NCI-H2029 treated with DMSO at 0.1 percent for 48 hours (cell line): Measurements from ENCODE around the gene ASXL1.

Source experiments
- DNase-seq: peaks from one replicate; lab custom pipeline; 2025; lab: John Stamatoyannopoulos, UW

Gene ASXL1

GRCh38 chr20:32441638-32442037 lies 83.5 kb downstream of the ASXL1 start:
- no peak for DNase-seq

- DNase-seq = no peak
These were observed 84.7 kb downstream of the ASXL1 start for GRCh38 chr20:32442630-32443373.

DNA sequence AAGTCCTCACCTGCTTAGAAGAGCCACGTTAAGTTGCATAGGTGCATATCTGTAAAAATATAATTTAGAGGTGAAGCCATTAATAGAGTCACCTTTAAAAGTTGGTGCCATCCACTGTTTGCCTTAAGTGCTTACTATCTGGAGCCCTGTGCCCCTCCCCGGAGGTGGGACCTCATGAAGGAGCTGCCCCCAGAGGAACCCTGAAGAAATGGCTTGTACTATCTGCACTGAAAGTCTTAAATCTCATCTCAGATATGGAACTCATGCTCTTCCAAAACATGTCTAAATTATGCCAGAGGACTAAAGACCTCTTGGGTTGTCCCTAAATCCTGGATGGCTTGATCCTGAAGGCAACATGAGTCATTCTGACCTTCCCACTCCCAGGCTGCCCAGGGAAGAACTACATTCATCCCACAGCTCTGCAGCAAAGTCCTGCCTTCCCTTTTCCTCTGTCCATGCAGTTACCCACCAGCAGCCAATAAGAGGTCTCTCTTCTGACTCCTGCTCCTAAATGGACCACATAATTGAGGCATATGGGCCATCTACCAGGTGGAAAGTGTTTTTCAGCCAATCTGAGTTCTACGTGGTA lies 85.3 kb downstream of the ASXL1 start:
- DNase-seq = no peak

DNA sequence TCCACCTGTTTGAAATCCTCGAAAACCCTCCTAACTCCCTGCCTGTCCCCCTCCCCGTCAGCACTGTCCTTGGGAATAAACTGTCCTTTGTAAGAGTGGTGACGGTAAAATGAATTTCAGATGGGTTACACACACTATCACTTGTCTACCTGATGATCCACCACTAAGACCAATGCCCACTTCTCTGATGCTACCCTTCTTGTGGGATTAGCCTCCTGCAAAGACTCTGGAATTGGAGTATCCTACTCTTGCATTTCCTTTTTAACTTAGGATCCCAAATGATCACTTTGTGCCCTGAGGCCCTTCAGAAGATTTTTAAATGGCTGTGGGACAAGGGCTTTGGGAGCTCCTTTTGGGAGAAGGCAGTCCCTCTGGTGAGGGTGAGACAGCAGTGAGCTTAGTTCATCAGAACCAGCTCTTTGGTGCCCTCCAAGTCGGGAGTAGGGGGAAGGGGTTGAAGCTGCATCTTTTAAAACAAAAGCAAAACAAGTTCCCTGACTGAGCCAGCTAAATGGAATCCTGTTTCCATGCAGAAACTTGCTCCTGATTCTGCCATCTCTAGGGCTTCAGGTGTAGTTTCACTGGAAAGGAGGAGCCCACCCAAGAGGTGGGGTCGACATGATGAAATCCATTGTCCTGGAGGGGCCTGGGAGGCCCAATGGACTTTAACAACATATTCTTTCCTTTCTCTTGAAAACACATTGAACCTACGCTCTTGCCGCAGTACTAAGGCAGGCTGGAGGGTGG lies 86.5 kb downstream of the ASXL1 start:
- no peak for DNase-seq

GRCh38 chr20:32445539-32446273 lies 87.6 kb downstream of the ASXL1 start:
- DNase-seq = no peak

GRCh38 chr20:32446301-32447100 lies 88.4 kb downstream of the ASXL1 start:
- no peak for DNase-seq

- no peak for DNase-seq
These were observed 89.3 kb downstream of the ASXL1 start for GRCh38 chr20:32447136-32448027.

GRCh38 chr20:32448306-32449056 lies 90.3 kb downstream of the ASXL1 start:
- no peak for DNase-seq

DNA sequence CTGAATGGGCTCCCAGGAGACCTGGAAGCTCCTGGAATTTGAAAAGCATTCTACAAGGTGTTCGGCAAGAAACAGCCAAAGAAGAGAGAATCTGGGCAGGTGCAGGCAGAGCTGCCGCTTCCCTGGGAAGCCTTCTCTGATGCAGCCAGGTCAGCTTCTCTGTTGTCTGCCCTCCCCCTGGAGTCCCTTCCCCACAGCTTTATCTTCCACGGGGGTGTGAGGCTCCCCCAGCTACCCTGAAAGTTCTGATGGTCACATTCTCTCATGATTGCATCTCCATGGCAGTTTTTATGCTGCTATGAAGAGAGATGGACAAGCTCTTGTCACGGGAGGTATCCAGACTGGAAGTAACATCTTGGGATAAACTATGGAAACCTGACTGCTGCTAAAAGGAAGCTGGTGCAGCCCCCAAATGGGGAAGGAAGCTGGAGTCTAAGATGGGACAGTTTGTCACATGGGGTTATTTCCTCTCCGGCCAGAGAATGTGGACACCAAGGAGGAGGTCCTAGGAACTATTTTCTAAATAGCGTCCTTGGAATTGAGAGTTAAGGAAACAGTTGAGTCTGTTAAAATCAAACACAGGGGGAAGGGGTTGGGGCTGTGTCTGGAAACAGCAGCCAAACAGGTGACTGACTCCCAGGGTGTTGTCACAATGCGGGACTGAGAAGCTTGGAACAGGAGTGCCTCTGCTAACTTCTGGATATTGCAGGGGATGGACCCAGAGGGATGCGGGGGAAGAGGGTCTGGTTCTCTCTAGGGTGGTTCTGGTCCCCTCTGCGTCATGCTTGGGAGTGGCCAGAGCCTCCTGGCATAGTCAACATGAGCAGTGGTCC lies 91.1 kb downstream of the ASXL1 start:
- DNase-seq = no peak

- DNase-seq = no peak
These were observed 91.8 kb downstream of the ASXL1 start for GRCh38 chr20:32449890-32450401.

GRCh38 chr20:32450484-32451061 lies 92.4 kb downstream of the ASXL1 start:
- no peak for DNase-seq

- DNase-seq = no peak
These were observed 93.2 kb downstream of the ASXL1 start for GRCh38 chr20:32451340-32451681.

- no peak for DNase-seq
These were observed 93.7 kb downstream of the ASXL1 start for GRCh38 chr20:32451682-32452461.

DNA sequence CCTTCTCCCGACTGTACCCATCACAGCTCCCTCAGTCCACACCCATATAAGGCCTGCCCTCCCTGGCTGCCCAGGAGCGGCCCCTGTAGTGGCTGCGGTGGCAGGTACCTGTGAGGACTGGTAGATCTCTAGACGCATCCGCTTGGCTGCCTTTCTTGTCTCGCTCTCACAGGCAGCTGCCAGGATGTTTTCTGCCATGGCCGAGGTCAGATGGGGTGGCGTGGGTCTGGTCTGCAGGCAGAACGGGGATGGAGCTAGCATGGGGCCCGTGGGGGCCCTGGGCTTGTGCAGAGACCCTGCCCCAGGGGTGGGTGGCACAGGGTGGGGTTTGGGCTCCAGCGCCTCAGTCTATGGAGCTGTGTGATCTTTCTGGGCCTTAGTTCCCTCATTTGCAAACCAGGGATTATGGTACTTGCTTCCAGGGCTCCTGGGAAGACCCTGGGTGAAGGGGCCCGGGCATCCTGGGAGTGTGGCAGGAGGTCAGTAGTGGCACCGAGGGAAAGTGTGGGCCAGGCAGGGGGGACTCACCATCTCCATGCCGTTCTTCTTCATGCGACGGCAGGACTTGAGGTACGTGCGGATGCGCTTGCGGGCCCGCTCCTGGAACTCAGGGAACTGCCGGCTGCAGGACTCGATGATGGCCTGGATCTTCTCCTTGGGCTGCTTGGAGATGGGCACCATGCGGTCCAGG lies 94.8 kb downstream of the ASXL1 start:
- DNase-seq = no peak

DNA sequence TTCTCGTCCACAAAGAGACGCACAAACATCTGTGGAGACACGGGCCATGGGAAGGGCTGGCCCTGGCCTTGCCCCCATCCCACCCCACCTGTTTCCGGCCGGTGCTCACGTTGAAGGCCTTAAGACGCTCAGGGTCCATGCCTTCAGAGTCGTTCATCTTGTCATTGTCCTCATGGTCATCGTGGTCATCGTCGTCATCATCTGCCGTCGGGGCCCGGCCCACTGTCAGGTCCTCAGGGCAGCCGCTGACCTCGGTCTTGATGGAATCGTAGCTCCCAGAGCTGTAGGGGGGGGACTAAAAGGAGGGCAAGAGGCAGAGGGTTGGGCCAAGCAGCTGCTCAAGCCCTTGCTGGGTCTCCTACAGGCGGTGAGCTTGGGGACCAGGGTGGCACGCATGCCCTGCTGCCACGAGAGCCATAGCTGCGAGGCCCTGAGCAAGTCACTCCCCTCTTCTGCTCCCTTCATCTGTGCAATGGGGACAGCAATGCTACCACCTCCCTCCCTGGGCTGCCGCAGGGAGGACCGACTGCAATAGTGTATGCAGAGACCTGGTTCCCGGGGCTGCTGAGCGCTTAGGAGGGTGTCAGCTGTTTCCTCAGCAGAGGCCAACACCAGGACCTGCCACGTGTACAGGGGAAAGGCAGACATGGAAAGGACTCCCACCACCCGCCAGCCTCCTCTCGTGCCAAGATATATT lies 95.5 kb downstream of the ASXL1 start:
- DNase-seq = no peak
